Measurements from ENCODE around the gene PRAMEF5.
"Not testable (repeated sequence)": the region's sequence is repeated elsewhere in the genome, so short reads cannot be mapped to it uniquely, and the experiment has no call there.

Gene PRAMEF5

GRCh38 chr1:13253898-13254297 is at the start of gene PRAMEF5:
TSS of gene PRAMEF5 (plus strand) at chr1:13254198. CDS start at chr1:13259269, 5,071 bp downstream.
- not testable (repeated sequence) for H3K4me1 ChIP-seq (ENCODE audit: control insufficient read depth, insufficient read depth, low read length); H3K27ac ChIP-seq (ENCODE audit: low read depth, low read length); H3K9me3 ChIP-seq (ENCODE audit: control insufficient read depth, insufficient read depth, low read depth, low read length); H3K36me3 ChIP-seq (ENCODE audit: control insufficient read depth, insufficient read depth, low read length); H3K9ac ChIP-seq (ENCODE audit: low read length); H3K27me3 ChIP-seq (ENCODE audit: control insufficient read depth, insufficient read depth, low read length); H3K4me3 ChIP-seq (ENCODE audit: low read depth, low read length)

- not testable (repeated sequence) for H3K27me3 ChIP-seq (ENCODE audit: control insufficient read depth, insufficient read depth, low read length); H3K9ac ChIP-seq (ENCODE audit: low read length); H3K9me3 ChIP-seq (ENCODE audit: control insufficient read depth, insufficient read depth, low read depth, low read length); H3K36me3 ChIP-seq (ENCODE audit: control insufficient read depth, insufficient read depth, low read length); H3K27ac ChIP-seq (ENCODE audit: low read depth, low read length); H3K4me1 ChIP-seq (ENCODE audit: control insufficient read depth, insufficient read depth, low read length); H3K4me3 ChIP-seq (ENCODE audit: low read depth, low read length)
Observed at GRCh38 chr1:13208712-13209111, 45.3 kb upstream of the PRAMEF5 start.

GRCh38 chr1:13216619-13217018 is 37.4 kb upstream of the PRAMEF5 start:
- not testable (repeated sequence) for H3K9ac ChIP-seq (ENCODE audit: low read length); H3K4me1 ChIP-seq (ENCODE audit: control insufficient read depth, insufficient read depth, low read length)

GRCh38 chr1:13219203-13219602 is 34.8 kb upstream of the PRAMEF5 start:
- H3K9me3 ChIP-seq (ENCODE audit: control insufficient read depth, insufficient read depth, low read depth, low read length); H3K27ac ChIP-seq (ENCODE audit: low read depth, low read length); H3K9ac ChIP-seq (ENCODE audit: low read length); H3K36me3 ChIP-seq (ENCODE audit: control insufficient read depth, insufficient read depth, low read length); H3K4me3 ChIP-seq (ENCODE audit: low read depth, low read length); H3K27me3 ChIP-seq (ENCODE audit: control insufficient read depth, insufficient read depth, low read length); H3K4me1 ChIP-seq (ENCODE audit: control insufficient read depth, insufficient read depth, low read length): not testable (repeated sequence)

More at GRCh38 chr1:13216619-13217018, 37.4 kb upstream of the PRAMEF5 start:
- not testable (repeated sequence) for H3K36me3 ChIP-seq (ENCODE audit: control insufficient read depth, insufficient read depth, low read length); H3K27ac ChIP-seq (ENCODE audit: low read depth, low read length); H3K9me3 ChIP-seq (ENCODE audit: control insufficient read depth, insufficient read depth, low read depth, low read length); H3K27me3 ChIP-seq (ENCODE audit: control insufficient read depth, insufficient read depth, low read length); H3K4me3 ChIP-seq (ENCODE audit: low read depth, low read length)

- H3K27me3 ChIP-seq (ENCODE audit: control insufficient read depth, insufficient read depth, low read length); H3K36me3 ChIP-seq (ENCODE audit: control insufficient read depth, insufficient read depth, low read length); H3K27ac ChIP-seq (ENCODE audit: low read depth, low read length); H3K9ac ChIP-seq (ENCODE audit: low read length); H3K4me3 ChIP-seq (ENCODE audit: low read depth, low read length); H3K4me1 ChIP-seq (ENCODE audit: control insufficient read depth, insufficient read depth, low read length): not testable (repeated sequence)
- H3K9me3 ChIP-seq (ENCODE audit: control insufficient read depth, insufficient read depth, low read depth, low read length) = peaks cover 14% of the 10 kb centered on the region; the same call in 1 of the 2 replicates
Observed at GRCh38 chr1:13222788-13223187, 31.2 kb upstream of the PRAMEF5 start.

- no peaks in the 10 kb centered on the region for H3K36me3 ChIP-seq (ENCODE audit: control insufficient read depth, insufficient read depth, low read length)
- H3K9ac ChIP-seq (ENCODE audit: low read length) = peak overlapping the region; percentile 11
- no peak overlapping the region for H3K4me3 ChIP-seq (ENCODE audit: low read depth, low read length)
- H3K27me3 ChIP-seq (ENCODE audit: control insufficient read depth, insufficient read depth, low read length) = peaks cover 6% of the 10 kb centered on the region; the same call in 1 of the 2 replicates
- no peaks in the 10 kb centered on the region for H3K4me1 ChIP-seq (ENCODE audit: control insufficient read depth, insufficient read depth, low read length)
- H3K9me3 ChIP-seq (ENCODE audit: control insufficient read depth, insufficient read depth, low read depth, low read length) = peaks cover 24% of the 10 kb centered on the region; the same call in 1 of the 2 replicates
- H3K27ac ChIP-seq (ENCODE audit: low read depth, low read length) = no peak overlapping the region
Observed at GRCh38 chr1:13224480-13225060, 29.4 kb upstream of the PRAMEF5 start.

GRCh38 chr1:13225675-13226204 is 28.3 kb upstream of the PRAMEF5 start, which contains the start of gene PRAMEF18:
TSS of gene PRAMEF18 (minus strand) at chr1:13226154. CDS start at chr1:13226106, 48 bp downstream.
- H3K27ac ChIP-seq (ENCODE audit: low read depth, low read length); H3K36me3 ChIP-seq (ENCODE audit: control insufficient read depth, insufficient read depth, low read length); H3K4me1 ChIP-seq (ENCODE audit: control insufficient read depth, insufficient read depth, low read length); H3K9ac ChIP-seq (ENCODE audit: low read length); H3K27me3 ChIP-seq (ENCODE audit: control insufficient read depth, insufficient read depth, low read length); H3K4me3 ChIP-seq (ENCODE audit: low read depth, low read length): not testable (repeated sequence)
- H3K9me3 ChIP-seq (ENCODE audit: control insufficient read depth, insufficient read depth, low read depth, low read length) = peaks cover 31% of the 10 kb centered on the region; the same call in 1 of the 2 replicates

- H3K27me3 ChIP-seq (ENCODE audit: control insufficient read depth, insufficient read depth, low read length); H3K4me1 ChIP-seq (ENCODE audit: control insufficient read depth, insufficient read depth, low read length); H3K36me3 ChIP-seq (ENCODE audit: control insufficient read depth, insufficient read depth, low read length); H3K4me3 ChIP-seq (ENCODE audit: low read depth, low read length); H3K27ac ChIP-seq (ENCODE audit: low read depth, low read length); H3K9ac ChIP-seq (ENCODE audit: low read length): not testable (repeated sequence)
- peaks cover 40% of the 10 kb centered on the region; the same call in 1 of the 2 replicates for H3K9me3 ChIP-seq (ENCODE audit: control insufficient read depth, insufficient read depth, low read depth, low read length)
Observed at GRCh38 chr1:13227271-13228055, 26.5 kb upstream of the PRAMEF5 start.

- no peak overlapping the region for H3K27ac ChIP-seq (ENCODE audit: low read depth, low read length)
- peaks cover 6% of the 10 kb centered on the region; the same call in 1 of the 2 replicates for H3K27me3 ChIP-seq (ENCODE audit: control insufficient read depth, insufficient read depth, low read length)
- no peaks in the 10 kb centered on the region for H3K36me3 ChIP-seq (ENCODE audit: control insufficient read depth, insufficient read depth, low read length)
- H3K4me1 ChIP-seq (ENCODE audit: control insufficient read depth, insufficient read depth, low read length) = no peaks in the 10 kb centered on the region
- peaks cover 48% of the 10 kb centered on the region; the same call in 1 of the 2 replicates for H3K9me3 ChIP-seq (ENCODE audit: control insufficient read depth, insufficient read depth, low read depth, low read length)
- H3K9ac ChIP-seq (ENCODE audit: low read length) = no peak overlapping the region
- no peak overlapping the region for H3K4me3 ChIP-seq (ENCODE audit: low read depth, low read length)
Observed at GRCh38 chr1:13228343-13228781, 25.6 kb upstream of the PRAMEF5 start.

- H3K4me1 ChIP-seq (ENCODE audit: control insufficient read depth, insufficient read depth, low read length); H3K27me3 ChIP-seq (ENCODE audit: control insufficient read depth, insufficient read depth, low read length); H3K36me3 ChIP-seq (ENCODE audit: control insufficient read depth, insufficient read depth, low read length); H3K4me3 ChIP-seq (ENCODE audit: low read depth, low read length); H3K27ac ChIP-seq (ENCODE audit: low read depth, low read length); H3K9ac ChIP-seq (ENCODE audit: low read length): not testable (repeated sequence)
- peaks cover 49% of the 10 kb centered on the region; the same call in 1 of the 2 replicates for H3K9me3 ChIP-seq (ENCODE audit: control insufficient read depth, insufficient read depth, low read depth, low read length)
Observed at GRCh38 chr1:13230096-13230495, 23.9 kb upstream of the PRAMEF5 start.

GRCh38 chr1:13230601-13231000 is 23.4 kb upstream of the PRAMEF5 start:
- H3K9me3 ChIP-seq (ENCODE audit: control insufficient read depth, insufficient read depth, low read depth, low read length) = peaks cover 49% of the 10 kb centered on the region; the same call in 1 of the 2 replicates
- H3K27ac ChIP-seq (ENCODE audit: low read depth, low read length); H3K4me1 ChIP-seq (ENCODE audit: control insufficient read depth, insufficient read depth, low read length); H3K27me3 ChIP-seq (ENCODE audit: control insufficient read depth, insufficient read depth, low read length); H3K4me3 ChIP-seq (ENCODE audit: low read depth, low read length); H3K9ac ChIP-seq (ENCODE audit: low read length); H3K36me3 ChIP-seq (ENCODE audit: control insufficient read depth, insufficient read depth, low read length): not testable (repeated sequence)
